ENCODE results near the gene PCDHA5.
A peak's percentile ranks its signal among the peaks of the same experiment; 100 is the strongest.
"Not testable (repeated sequence)": the region's sequence is repeated elsewhere in the genome, so short reads cannot be mapped to it uniquely, and the experiment has no call there.

The PCDHA5 gene

DNA sequence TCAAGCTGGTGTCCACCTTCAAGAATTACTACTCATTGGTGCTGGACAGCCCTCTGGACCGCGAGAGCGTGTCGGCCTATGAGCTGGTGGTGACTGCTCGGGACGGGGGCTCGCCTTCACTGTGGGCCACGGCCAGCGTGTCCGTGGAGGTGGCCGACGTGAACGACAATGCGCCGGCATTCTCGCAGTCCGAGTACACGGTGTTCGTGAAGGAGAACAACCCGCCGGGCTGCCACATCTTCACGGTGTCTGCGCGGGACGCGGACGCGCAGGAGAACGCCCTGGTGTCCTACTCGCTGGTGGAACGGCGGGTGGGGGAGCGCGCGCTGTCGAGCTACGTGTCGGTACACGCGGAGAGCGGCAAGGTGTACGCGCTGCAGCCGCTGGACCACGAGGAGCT, 19.0 kb upstream of the PCDHA5 start:
- not testable (repeated sequence) for DNase-seq; H3K27ac Mint-ChIP-seq; H3K4me3 Mint-ChIP-seq; ATAC-seq (replicated peaks); H3K4me1 Mint-ChIP-seq; H3K36me3 Mint-ChIP-seq
- peaks cover 9 to 10% of the 10 kb centered on the region in 2 donors for H3K9me3 Mint-ChIP-seq
- peaks cover 23 to 31% of the 10 kb centered on the region in 2 donors for H3K27me3 Mint-ChIP-seq

DNA sequence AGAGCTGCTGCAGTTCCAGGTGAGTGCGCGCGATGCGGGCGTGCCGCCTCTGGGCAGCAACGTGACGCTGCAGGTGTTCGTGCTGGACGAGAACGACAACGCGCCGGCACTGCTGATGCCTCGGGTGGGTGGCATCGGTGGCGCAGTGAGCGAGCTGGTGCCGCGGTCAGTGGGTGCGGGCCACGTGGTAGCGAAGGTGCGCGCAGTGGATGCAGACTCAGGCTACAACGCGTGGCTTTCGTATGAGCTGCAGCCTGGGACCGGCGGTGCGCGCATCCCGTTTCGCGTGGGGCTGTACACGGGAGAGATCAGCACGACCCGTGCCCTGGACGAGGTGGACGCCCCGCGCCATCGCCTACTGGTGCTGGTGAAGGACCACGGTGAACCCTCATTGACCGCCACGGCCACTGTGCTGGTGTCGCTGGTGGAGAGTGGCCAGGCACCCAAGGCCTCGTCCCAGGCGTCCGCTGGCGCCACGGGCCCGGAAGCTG, 18.6 kb upstream of the PCDHA5 start:
- H3K4me1 Mint-ChIP-seq: no peaks in the 10 kb centered on the region
- peak overlapping the region; percentile 25 for H3K27ac Mint-ChIP-seq
- ATAC-seq (replicated peaks): no peak
- peaks cover 9 to 10% of the 10 kb centered on the region in 2 donors for H3K9me3 Mint-ChIP-seq
- H3K27me3 Mint-ChIP-seq: peaks cover 23 to 36% of the 10 kb centered on the region in 2 donors
- DNase-seq: no peak
- H3K4me3 Mint-ChIP-seq: no peak overlapping the region
- peaks cover 0 to 2% of the 10 kb centered on the region in 2 donors for H3K36me3 Mint-ChIP-seq

DNA sequence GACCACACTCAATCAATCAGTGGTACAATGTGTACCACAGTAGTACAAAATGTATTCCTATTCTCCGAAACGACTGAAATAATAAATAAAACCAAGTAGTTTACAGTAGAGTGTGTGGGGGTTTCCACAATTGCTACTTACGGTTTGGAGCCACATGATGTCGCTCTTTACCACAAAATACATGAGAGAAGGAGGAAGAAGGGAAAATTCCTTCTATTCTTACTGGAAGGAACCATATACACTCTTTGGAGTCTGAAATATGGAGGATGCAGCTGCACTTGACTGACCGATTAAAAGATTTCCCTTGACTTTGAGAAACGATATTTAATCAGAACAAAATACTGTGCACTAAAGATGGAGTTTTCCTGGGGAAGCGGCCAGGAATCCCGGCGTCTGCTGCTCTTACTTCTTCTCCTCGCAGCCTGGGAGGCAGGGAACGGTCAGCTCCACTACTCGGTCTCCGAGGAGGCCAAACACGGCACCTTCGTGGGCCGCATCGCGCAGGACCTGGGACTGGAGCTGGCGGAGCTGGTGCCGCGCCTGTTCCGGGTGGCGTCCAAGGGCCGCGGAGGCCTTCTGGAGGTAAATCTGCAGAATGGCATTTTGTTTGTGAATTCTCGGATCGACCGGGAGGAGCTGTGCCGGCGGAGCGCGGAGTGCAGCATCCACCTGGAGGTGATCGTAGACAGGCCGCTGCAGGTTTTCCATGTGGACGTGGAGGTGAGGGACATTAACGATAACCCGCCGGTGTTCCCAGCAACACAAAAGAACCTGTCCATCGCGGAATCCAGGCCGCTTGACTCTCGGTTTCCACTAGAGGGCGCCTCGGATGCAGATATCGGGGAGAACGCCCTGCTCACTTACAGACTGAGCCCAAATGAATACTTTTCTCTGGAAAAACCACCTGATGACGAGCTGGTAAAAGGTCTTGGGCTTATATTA, 14.3 kb upstream of the PCDHA5 start, which contains the start of gene PCDHA4:
Gene PCDHA4 (plus strand): TSS at position 235 of the 942 bp plus-strand sequence.
- H3K4me1 Mint-ChIP-seq: no peaks in the 10 kb centered on the region
- H3K27ac Mint-ChIP-seq: no peak within 1 kb of the TSS
- ATAC-seq (replicated peaks): no peak
- no peak for DNase-seq
- peak within 1 kb of the TSS in 1 of 2 donors; percentile 10 for H3K4me3 Mint-ChIP-seq
- peaks cover 15 to 21% of the 10 kb centered on the region in 2 donors for H3K9me3 Mint-ChIP-seq
- H3K36me3 Mint-ChIP-seq: peaks cover 2 to 3% of the 10 kb centered on the region in 2 donors
- H3K27me3 Mint-ChIP-seq: peaks cover 18 to 36% of the 10 kb centered on the region in 2 donors

DNA sequence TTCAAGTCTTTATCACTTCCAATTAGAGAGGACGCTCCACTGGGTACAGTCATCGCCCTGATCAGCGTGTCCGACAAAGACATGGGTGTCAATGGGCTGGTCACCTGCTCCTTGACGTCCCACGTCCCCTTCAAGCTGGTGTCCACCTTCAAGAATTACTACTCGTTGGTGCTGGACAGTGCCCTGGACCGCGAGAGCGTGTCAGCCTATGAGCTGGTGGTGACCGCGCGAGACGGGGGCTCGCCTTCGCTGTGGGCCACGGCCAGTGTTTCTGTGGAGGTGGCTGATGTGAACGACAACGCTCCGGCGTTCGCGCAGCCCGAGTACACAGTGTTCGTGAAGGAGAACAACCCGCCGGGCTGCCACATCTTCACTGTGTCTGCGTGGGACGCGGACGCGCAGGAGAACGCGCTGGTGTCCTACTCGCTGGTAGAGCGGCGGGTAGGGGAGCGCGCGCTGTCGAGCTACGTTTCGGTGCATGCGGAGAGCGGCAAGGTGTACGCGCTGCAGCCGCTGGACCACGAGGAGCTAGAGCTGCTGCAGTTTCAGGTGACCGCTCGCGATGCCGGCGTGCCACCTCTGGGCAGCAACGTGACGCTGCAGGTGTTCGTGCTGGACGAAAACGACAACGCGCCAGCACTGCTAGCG, 13.0 kb upstream of the PCDHA5 start:
- DNase-seq; ATAC-seq (replicated peaks); H3K4me1 Mint-ChIP-seq; H3K36me3 Mint-ChIP-seq; H3K4me3 Mint-ChIP-seq; H3K27ac Mint-ChIP-seq: not testable (repeated sequence)
- peaks cover 28 to 36% of the 10 kb centered on the region in 2 donors for H3K27me3 Mint-ChIP-seq
- peaks cover 23% of the 10 kb centered on the region in 2 donors for H3K9me3 Mint-ChIP-seq

DNA sequence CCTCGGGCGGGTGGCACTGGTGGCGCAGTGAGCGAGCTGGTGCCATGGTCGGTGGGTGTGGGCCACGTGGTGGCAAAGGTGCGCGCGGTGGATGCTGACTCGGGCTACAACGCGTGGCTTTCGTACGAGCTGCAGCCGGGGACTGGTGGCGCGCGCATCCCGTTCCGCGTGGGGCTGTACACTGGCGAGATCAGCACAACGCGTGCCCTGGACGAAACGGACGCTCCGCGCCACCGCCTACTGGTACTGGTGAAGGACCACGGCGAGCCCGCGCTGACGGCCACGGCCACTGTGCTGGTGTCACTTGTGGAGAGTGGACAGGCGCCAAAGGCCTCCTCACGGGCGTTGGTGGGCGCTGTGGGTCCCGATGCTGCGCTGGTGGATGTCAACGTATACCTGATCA, 12.5 kb upstream of the PCDHA5 start:
- Mint-ChIP-seq H3K4me3 (no peak overlapping the region), H3K27me3 (peaks cover 26 to 33% of the 10 kb centered on the region in 2 donors), H3K9me3 (peaks cover 22 to 23% of the 10 kb centered on the region in 2 donors), H3K27ac (no peak overlapping the region), H3K36me3 (peaks cover 2 to 3% of the 10 kb centered on the region in 2 donors), H3K4me1 (no peaks in the 10 kb centered on the region)
- ATAC-seq (replicated peaks): no peak
- DNase-seq: no peak

DNA sequence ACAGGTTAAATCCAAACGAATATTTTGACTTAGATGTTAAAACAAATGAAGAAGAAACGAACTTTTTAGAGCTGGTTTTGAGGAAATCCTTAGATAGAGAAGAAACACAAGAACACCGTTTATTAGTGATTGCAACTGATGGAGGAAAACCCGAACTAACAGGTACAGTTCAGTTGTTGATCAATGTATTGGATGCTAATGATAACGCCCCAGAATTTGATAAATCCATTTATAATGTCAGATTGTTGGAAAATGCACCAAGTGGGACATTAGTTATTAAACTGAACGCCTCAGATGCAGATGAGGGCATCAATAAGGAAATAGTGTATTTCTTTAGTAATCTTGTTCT, 842 bp downstream of the PCDHA5 start:
- no peak for ATAC-seq (replicated peaks)
- Mint-ChIP-seq H3K27ac (no peak overlapping the region), H3K9me3 (peaks cover 6 to 11% of the 10 kb centered on the region in 2 donors)

DNA sequence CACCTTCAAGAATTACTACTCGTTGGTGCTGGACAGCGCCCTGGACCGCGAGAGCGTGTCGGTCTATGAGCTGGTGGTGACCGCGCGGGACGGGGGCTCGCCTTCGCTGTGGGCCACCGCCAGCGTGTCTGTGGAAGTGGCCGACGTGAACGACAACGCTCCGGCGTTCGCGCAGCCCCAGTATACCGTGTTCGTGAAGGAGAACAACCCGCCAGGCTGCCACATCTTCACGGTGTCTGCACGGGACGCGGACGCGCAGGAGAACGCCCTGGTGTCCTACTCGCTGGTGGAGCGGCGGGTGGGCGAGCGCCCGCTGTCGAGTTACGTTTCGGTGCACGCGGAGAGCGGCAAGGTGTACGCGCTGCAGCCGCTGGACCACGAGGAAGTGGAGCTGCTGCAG, 1.6 kb downstream of the PCDHA5 start:
- not testable (repeated sequence) for H3K4me1 Mint-ChIP-seq; H3K27ac Mint-ChIP-seq; H3K36me3 Mint-ChIP-seq; ATAC-seq (replicated peaks); DNase-seq; H3K4me3 Mint-ChIP-seq
- Mint-ChIP-seq H3K9me3 (peaks cover 6 to 11% of the 10 kb centered on the region in 2 donors), H3K27me3 (peaks cover 20 to 27% of the 10 kb centered on the region in 2 donors)

More for the DNA sequence above, 842 bp downstream of the PCDHA5 start:
- no peak for DNase-seq
- peaks cover 2 to 4% of the 10 kb centered on the region in 2 donors for H3K36me3 Mint-ChIP-seq
- no peak overlapping the region for H3K4me3 Mint-ChIP-seq
- peaks cover 16 to 24% of the 10 kb centered on the region in 2 donors for H3K27me3 Mint-ChIP-seq
- H3K4me1 Mint-ChIP-seq: no peaks in the 10 kb centered on the region

DNA sequence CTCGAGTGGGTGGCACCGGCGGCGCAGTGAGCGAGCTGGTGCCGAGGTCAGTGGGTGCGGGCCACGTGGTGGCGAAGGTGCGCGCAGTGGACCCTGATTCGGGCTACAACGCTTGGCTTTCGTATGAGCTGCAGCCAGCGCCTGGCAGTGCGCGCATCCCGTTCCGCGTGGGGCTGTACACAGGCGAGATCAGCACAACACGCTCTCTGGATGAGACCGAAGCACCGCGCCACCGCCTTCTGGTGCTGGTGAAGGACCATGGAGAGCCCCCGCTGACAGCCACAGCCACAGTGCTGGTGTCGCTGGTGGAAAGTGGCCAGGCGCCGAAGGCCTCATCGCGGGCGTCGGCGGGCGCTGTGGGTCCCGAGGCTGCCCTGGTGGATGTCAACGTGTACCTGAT, 2.1 kb downstream of the PCDHA5 start:
- no peak overlapping the region for H3K4me3 Mint-ChIP-seq
- no peak overlapping the region for H3K27ac Mint-ChIP-seq
- H3K36me3 Mint-ChIP-seq: peaks cover 2 to 6% of the 10 kb centered on the region in 2 donors
- peaks cover 25 to 30% of the 10 kb centered on the region in 2 donors for H3K27me3 Mint-ChIP-seq
- peaks cover 7 to 11% of the 10 kb centered on the region in 2 donors for H3K9me3 Mint-ChIP-seq
- H3K4me1 Mint-ChIP-seq: no peaks in the 10 kb centered on the region
- ATAC-seq (replicated peaks): no peak
- DNase-seq: no peak

DNA sequence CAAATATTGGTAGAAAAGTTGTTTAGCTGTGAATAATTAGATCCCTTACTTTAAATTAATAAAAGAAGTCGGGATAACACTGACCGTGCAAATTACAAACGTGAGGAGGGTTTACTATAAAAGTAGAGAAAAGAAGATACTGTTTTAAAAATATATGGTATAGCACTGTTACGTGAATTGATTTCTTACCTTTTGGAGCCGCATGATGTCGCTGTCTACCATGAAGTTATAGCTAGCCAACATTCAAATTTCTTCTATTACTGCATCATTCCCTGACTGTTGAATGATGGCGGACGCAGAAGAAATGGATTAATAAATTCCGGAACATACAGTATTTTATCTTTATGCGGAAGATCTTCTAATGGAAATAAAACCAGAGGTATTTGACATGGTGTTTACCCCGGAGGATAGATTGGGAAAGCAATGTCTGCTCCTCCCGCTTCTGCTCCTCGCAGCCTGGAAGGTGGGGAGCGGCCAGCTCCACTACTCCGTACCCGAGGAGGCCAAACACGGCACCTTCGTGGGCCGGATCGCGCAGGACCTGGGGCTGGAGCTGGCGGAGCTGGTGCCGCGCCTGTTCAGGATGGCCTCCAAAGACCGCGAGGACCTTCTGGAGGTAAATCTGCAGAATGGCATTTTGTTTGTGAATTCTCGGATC, 6.4 kb downstream of the PCDHA5 start, which contains the start of gene PCDHA6:
Gene PCDHA6 (plus strand): TSS at position 257 of the 658 bp plus-strand sequence. CDS start 132 bp downstream, at position 389.
- peak within 1 kb of the TSS; percentile 56 for H3K27ac Mint-ChIP-seq

DNA sequence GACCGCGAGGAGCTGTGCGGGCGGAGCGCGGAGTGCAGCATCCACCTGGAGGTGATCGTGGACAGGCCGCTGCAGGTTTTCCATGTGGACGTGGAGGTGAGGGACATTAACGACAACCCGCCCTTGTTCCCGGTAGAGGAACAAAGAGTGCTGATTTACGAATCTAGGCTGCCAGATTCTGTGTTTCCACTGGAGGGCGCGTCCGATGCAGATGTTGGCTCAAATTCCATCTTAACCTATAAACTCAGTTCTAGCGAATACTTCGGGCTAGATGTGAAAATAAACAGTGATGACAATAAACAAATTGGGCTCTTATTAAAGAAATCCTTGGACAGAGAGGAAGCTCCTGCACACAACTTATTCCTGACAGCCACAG, 6.9 kb downstream of the PCDHA5 start:
- H3K4me3 Mint-ChIP-seq: no peak overlapping the region
- peaks cover 30 to 46% of the 10 kb centered on the region in 2 donors for H3K27me3 Mint-ChIP-seq
- DNase-seq: no peak
- peaks cover 5% of the 10 kb centered on the region in 2 donors for H3K36me3 Mint-ChIP-seq
- peaks cover 12% of the 10 kb centered on the region in 2 donors for H3K9me3 Mint-ChIP-seq
- ATAC-seq (replicated peaks): no peak
- no peaks in the 10 kb centered on the region for H3K4me1 Mint-ChIP-seq
- peak overlapping the region; percentile 56 for H3K27ac Mint-ChIP-seq

More for the DNA sequence above, 6.4 kb downstream of the PCDHA5 start, which contains the start of gene PCDHA6:
- Mint-ChIP-seq H3K9me3 (peaks cover 9% of the 10 kb centered on the region in 2 donors), H3K4me1 (no peaks in the 10 kb centered on the region), H3K4me3 (no peak within 1 kb of the TSS), H3K27me3 (peaks cover 26 to 43% of the 10 kb centered on the region in 2 donors), H3K36me3 (peaks cover 2 to 5% of the 10 kb centered on the region in 2 donors)
- ATAC-seq (replicated peaks): no peak
- no peak for DNase-seq

DNA sequence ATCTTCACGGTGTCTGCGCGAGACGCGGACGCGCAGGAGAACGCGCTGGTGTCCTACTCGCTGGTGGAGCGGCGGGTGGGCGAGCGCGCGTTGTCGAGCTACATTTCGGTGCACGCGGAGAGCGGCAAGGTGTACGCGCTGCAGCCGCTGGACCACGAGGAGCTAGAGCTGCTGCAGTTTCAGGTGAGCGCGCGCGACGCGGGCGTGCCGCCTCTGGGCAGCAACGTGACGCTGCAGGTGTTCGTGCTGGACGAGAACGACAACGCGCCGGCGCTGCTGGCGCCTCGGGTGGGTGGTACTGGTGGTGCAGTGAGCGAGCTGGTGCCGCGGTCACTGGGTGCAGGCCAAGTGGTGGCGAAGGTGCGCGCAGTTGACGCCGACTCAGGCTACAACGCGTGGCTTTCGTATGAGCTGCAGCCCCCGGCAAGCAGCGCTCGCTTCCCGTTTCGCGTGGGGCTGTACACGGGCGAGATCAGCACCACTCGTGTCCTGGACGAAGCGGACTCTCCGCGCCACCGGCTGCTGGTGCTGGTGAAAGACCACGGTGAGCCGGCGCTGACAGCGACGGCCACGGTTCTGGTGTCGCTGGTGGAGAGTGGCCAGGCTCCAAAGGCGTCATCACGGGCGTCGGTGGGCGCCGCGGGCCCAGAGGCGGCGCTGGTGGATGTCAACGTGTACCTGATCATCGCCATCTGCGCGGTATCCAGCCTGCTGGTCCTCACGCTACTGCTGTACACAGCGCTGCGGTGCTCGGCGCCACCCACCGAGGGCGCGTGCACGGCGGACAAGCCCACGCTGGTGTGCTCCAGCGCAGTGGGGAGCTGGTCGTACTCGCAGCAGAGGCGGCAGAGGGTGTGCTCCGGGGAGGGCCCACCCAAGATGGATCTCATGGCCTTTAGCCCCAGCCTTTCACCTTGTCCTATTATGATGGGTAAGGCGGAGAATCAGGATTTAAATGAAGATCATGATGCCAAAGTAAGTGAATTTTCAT, 8.4 kb downstream of the PCDHA5 start:
- ATAC-seq (replicated peaks); DNase-seq; H3K27ac Mint-ChIP-seq; H3K4me1 Mint-ChIP-seq; H3K36me3 Mint-ChIP-seq; H3K4me3 Mint-ChIP-seq: not testable (repeated sequence)
- H3K9me3 Mint-ChIP-seq: peaks cover 16 to 17% of the 10 kb centered on the region in 2 donors
- H3K27me3 Mint-ChIP-seq: peaks cover 35 to 58% of the 10 kb centered on the region in 2 donors

DNA sequence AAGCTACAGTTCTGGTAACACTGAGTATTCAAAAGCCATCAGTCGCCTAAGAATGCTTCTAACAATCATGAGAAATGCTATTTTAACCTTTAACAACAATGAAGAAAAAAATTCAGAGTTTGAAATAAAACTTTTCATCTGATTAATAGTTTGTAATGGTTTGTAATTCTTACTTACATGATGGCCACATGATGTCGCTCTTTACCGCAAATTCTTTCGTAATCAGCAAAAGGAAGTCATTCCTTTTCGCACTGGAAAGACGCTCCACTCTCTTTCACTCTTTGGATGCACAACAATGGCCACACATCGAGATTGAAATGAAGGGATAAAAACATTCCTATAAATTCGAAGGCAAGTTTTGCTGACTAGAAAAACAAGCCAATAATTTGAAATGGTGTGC, 12.6 kb downstream of the PCDHA5 start, which contains the start of gene PCDHA7:
Gene PCDHA7 (plus strand): TSS at position 277 of the 400 bp plus-strand sequence. CDS start 115 bp downstream, at position 392.
- ATAC-seq (replicated peaks): no peak
- H3K4me1 Mint-ChIP-seq: no peaks in the 10 kb centered on the region
- H3K27ac Mint-ChIP-seq: peak within 1 kb of the TSS; percentile 73
- peaks cover 2 to 11% of the 10 kb centered on the region in 2 donors for H3K36me3 Mint-ChIP-seq
- peaks cover 16 to 17% of the 10 kb centered on the region in 2 donors for H3K9me3 Mint-ChIP-seq
- no peak for DNase-seq
- H3K27me3 Mint-ChIP-seq: peaks cover 16 to 35% of the 10 kb centered on the region in 2 donors
- no peak within 1 kb of the TSS for H3K4me3 Mint-ChIP-seq
